Mesodermal cell (in vitro differentiated cells): Measurements from ENCODE around the gene GNAO1.

Source experiments
- H3K27ac ChIP-seq: 2 replicates; pipeline ENCODE4 v1.7.0; 2013; ENCODE audit warnings: mild to moderate bottlenecking, low read depth, low read length, moderate library complexity; ENCODE audit not compliant: severe bottlenecking
- H3K36me3 ChIP-seq: 2 replicates; pipeline ENCODE4 v1.7.1; 2013; ENCODE audit warnings: mild to moderate bottlenecking, low read length, moderate library complexity; ENCODE audit not compliant: control insufficient read depth, insufficient read depth
- H3K4me1 ChIP-seq: one replicate; pipeline ENCODE4 v1.7.1; 2013; ENCODE audit warnings: mild to moderate bottlenecking, low read length; ENCODE audit not compliant: insufficient read depth, control insufficient read depth, poor library complexity, severe bottlenecking
- H3K4me3 ChIP-seq: 2 replicates; pipeline ENCODE4 v1.7.0; 2013; ENCODE audit warnings: low read length, control low read depth, mild to moderate bottlenecking; ENCODE audit not compliant: insufficient read depth, poor library complexity, severe bottlenecking; ENCODE audit errors: extremely low read depth
- H3K9me3 ChIP-seq: 2 replicates; pipeline ENCODE4 v1.7.1; 2013; ENCODE audit warnings: mild to moderate bottlenecking, low read length, moderate library complexity; ENCODE audit not compliant: control insufficient read depth
- WGBS, 2 experiments: methylation state at CpG; one replicate each; pipeline ENCODE4 v1.1.5; 2013; ENCODE audit warnings: missing lambda C conversion rate in 2 of 2; ENCODE audit not compliant: insufficient coverage in 2 of 2; 5-methylcytosine and 5-hydroxymethylcytosine counted together

GNAO1 gene

DNA sequence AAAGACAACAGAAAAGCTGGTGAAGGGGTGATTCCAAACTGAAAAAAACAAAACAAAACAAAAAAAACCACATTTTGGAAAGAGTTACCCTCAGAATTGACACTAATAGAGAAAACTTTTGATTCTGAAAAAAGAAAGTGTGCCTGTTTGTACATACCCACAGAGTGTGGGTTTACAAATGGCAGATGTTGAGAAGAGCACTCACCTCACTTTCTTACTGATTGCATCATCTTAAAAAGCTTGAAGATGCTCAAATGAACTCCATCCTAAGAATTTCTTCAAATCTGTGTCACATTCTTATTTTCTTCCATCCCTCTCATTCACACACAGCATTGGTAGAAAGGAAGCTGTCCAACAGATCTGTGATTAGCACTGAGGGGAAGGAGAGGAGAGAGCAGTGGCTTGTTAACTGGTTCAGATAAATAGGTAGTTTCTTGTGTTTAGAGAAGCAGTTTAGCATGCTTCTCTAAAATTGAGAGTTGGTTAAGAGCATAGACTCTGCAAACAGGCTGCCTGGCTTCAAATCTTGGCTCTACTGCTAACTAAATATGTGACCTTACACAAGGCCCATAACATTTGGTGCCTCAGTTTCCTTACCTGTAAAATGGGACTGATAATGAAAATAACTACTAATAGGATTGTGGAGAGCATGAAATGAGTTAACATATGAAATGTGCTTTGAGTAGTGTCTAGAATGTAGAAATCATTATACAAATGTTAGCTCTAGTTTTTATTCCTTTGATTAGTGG lies 6.9 kb downstream of the GNAO1 start:
- H3K4me1 ChIP-seq = peaks cover 2% of the 10 kb centered on the region
- H3K36me3 ChIP-seq = no peaks in the 10 kb centered on the region
- H3K4me3 ChIP-seq = no peak overlapping the region
- no peak overlapping the region for H3K27ac ChIP-seq
- no peaks in the 10 kb centered on the region for H3K9me3 ChIP-seq

DNA sequence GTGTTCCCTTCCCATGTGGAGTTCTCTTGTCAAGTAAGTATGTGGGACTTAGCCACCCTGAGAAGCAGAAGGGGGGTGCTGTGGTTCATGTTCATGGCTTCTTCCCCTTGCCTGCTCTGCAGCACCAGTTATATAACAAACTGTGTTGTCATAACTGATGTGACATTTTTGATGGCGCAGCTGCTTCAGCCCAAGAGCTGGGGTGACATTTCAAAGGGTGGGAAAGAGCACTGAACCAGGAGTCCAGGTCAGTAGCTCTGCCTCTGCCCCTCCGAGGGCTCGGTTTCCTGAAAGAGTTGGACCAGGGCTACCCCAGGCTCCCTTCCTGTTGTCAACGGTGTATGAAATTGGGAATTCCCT lies 7.4 kb downstream of the GNAO1 start:
- Histone ChIP-seq H3K4me3 (no peak overlapping the region), H3K36me3 (no peaks in the 10 kb centered on the region), H3K4me1 (no peaks in the 10 kb centered on the region), H3K9me3 (no peaks in the 10 kb centered on the region), H3K27ac (no peak overlapping the region)
- WGBS, 2 experiments = 64 to 79% methylated on average over 3 of the region's 4 CpGs

DNA sequence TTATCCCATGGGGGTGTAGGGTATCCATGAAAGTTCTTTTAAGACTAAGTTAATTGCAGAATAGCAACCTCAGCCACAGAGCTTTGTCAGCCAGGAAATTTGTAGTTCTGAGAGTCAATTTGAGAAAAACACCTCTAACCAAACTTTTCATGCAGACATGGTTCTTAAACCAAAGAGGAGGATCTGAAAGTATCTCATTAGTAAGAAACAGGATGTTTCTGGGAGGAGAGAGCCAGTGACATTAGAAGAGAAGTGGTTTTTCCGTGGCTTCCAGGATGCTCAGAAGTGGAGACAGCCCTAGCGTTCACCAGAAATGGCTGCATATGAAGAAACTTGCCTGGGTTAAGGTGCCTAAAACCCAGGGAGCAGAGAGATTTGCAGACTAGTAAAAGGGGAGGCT lies 7.9 kb downstream of the GNAO1 start:
- no peaks in the 10 kb centered on the region for H3K4me1 ChIP-seq
- no peak overlapping the region for H3K27ac ChIP-seq
- WGBS, 2 experiments = 89 to 95% methylated on average over 2 of the region's 2 CpGs
- no peaks in the 10 kb centered on the region for H3K9me3 ChIP-seq
- no peak overlapping the region for H3K4me3 ChIP-seq
- no peaks in the 10 kb centered on the region for H3K36me3 ChIP-seq

DNA sequence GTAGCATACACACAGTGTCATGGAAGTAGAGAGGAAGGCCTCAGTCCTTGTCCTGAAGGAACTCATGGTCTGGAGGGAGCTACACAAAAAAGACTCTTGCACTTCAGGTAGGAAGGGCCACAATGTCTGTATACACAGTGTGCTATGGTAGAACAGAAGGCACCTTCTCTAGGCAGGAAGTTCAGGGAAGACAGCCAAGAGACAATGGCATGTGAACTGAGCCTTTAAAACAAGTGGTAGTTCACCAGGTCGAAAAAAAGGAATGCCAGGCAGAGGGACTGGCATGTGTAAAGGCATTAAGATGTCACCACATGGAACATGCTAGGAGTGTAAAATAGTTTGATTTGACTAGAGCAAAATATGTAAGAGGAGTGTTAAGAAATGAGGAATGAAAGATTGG lies 9.7 kb downstream of the GNAO1 start:
- no peak overlapping the region for H3K27ac ChIP-seq
- H3K4me1 ChIP-seq = no peaks in the 10 kb centered on the region
- WGBS, 2 experiments = 92 to 100% methylated on average over 1 of the region's 1 CpG
- no peak overlapping the region for H3K4me3 ChIP-seq
- no peaks in the 10 kb centered on the region for H3K36me3 ChIP-seq
- H3K9me3 ChIP-seq = no peaks in the 10 kb centered on the region

DNA sequence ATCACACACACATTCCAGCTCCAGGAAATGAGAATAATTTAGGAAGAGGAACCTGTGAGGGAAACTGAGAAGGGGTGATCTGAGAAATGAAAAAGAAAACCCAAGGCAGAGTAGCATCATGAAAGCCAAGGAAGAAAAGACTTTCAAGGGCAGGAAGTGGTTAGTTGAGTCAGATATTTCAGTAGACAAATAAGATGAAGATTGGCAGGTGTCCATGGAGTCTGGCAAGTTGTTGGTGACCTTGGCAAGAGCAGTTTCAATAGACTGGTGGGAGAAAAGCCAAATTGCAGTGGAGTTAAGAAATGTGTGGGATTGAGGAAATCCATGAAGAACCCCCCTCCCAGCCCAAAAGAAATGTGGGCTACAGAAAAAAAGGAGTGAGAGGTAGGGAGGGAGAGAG lies 10.7 kb downstream of the GNAO1 start:
- H3K36me3 ChIP-seq = no peaks in the 10 kb centered on the region
- H3K27ac ChIP-seq = no peak overlapping the region
- H3K4me3 ChIP-seq = no peak overlapping the region

DNA sequence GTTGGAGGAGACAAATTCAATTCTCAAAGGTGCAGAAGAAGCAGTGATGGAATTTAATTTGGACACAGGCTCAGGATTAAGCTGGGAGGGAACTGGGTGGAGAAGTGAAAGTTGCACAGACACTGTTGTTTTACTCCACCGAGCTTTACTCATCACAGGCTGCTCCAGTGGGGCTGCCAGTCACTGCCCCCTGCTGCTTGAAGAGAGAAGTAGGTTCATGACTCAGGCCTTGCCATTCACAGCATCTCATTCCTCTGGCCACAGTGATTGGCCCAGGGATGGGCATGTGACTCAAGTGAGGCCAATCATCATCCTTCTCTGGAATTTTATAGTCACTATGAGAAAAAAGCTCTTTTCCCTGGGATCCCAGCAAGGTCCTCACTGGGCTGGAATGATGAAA lies 11.8 kb downstream of the GNAO1 start:
- Histone ChIP-seq H3K36me3 (no peaks in the 10 kb centered on the region), H3K4me1 (no peaks in the 10 kb centered on the region), H3K4me3 (no peak overlapping the region), H3K27ac (no peak overlapping the region), H3K9me3 (no peaks in the 10 kb centered on the region)
- WGBS, 2 experiments = 63% methylated on average over 1 of the region's 1 CpG; no CpG with 5 or more reads in 1 of the 2 experiments

More for the DNA sequence above, 10.7 kb downstream of the GNAO1 start:
- Histone ChIP-seq H3K4me1 (no peaks in the 10 kb centered on the region), H3K9me3 (no peaks in the 10 kb centered on the region)

DNA sequence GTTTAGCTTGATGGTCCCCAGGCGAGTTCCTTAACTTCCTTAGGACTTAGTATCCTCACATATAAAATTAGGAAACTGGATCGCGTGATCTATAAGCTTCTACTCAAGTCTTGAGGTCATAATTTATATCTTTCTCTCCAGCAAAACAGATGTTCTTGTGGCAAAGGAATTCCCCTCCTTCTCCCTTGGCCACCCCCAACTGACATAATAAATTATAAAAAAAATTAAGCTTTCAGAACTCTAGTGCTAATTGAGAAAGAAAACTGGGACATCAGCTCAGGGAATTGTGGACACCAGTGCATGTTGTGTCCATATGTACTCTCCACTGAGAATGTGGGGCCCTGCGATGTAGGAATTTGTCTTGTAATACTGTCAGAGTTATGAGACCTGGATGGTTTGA lies 13.5 kb downstream of the GNAO1 start:
- H3K36me3 ChIP-seq = no peaks in the 10 kb centered on the region
- no peaks in the 10 kb centered on the region for H3K9me3 ChIP-seq
- no peak overlapping the region for H3K27ac ChIP-seq
- H3K4me1 ChIP-seq = no peaks in the 10 kb centered on the region
- no peak overlapping the region for H3K4me3 ChIP-seq
- WGBS, 2 experiments = 86 to 88% methylated on average over 2 to 4 of the region's 4 CpGs

DNA sequence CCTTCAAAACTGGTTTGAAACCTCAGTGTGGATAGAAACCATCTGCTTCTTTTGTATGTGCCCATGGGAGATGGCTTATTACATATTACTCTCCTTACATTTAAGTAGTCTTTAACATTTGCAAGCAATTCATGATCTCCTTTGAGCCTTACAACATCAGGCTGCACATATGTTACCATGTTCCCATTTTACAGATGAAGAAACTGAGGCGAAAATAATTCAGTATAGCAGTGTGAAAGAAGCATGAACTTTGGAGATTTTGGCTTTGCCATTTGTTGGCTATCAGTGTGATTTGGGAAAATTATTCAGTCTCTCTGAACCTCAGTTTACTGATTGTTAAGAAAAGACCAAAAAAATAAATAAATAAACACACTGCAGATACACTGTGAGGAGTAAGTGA lies 15.7 kb downstream of the GNAO1 start:
- no peak overlapping the region for H3K4me3 ChIP-seq
- no CpG with 5 or more reads among the region's 1 CpG for WGBS, 2 experiments
- no peaks in the 10 kb centered on the region for H3K36me3 ChIP-seq
- H3K4me1 ChIP-seq = peaks cover 3% of the 10 kb centered on the region
- no peaks in the 10 kb centered on the region for H3K9me3 ChIP-seq
- no peak overlapping the region for H3K27ac ChIP-seq

DNA sequence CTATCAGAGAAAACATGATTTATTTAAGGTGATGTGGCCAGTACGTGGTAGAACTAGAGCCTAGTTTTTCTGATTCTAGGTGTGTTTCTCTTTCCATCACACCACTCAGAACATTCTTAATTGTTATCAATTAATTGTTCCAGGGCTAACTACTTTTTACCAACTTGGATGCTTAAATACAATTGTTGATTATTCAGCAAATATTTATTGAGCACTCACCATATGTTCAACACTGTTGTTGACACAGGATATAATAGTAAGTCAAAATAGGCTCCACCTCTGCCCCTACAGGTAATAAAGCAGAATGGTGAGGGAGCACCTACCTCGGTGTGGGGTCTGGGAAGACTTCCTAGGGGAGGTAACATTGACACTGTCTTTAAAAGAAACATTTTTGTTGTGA lies 16.1 kb downstream of the GNAO1 start:
- Histone ChIP-seq H3K4me3 (no peak overlapping the region), H3K36me3 (no peaks in the 10 kb centered on the region), H3K4me1 (peaks cover 3% of the 10 kb centered on the region), H3K9me3 (no peaks in the 10 kb centered on the region), H3K27ac (no peak overlapping the region)
- WGBS, 2 experiments = no CpG with 5 or more reads among the region's 2 CpGs

DNA sequence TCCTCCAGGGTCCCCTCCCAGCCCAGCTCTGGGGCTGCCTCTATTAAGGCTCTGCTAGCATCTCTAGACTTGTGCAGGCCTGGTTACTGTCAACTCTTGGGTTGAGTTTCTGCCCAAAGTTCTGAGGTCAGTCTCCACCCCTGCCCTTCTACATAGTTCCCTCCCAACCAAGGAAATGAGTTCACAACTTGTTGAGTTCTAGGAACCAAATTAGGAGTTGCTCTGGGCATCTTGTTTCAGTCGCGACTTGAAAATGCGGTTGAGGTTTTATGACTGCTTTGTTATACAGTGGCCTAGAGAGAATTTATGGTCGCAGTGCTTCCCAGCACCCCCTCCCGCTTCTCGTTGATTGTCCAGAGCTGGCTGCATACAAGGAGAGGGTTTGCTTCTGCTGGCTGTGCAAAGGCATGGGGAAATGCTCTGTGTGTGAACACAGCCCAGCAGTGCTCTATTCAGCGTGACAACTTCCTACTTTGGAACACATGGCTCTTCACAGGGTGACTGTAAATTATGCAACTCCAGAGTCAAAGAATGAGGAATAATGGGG lies 20.2 kb downstream of the GNAO1 start:
- Histone ChIP-seq H3K4me3 (no peak overlapping the region), H3K4me1 (peaks cover 3% of the 10 kb centered on the region), H3K9me3 (no peaks in the 10 kb centered on the region), H3K36me3 (no peaks in the 10 kb centered on the region), H3K27ac (no peak overlapping the region)
- WGBS, 2 experiments = 71 to 80% methylated on average over 6 of the region's 7 CpGs

DNA sequence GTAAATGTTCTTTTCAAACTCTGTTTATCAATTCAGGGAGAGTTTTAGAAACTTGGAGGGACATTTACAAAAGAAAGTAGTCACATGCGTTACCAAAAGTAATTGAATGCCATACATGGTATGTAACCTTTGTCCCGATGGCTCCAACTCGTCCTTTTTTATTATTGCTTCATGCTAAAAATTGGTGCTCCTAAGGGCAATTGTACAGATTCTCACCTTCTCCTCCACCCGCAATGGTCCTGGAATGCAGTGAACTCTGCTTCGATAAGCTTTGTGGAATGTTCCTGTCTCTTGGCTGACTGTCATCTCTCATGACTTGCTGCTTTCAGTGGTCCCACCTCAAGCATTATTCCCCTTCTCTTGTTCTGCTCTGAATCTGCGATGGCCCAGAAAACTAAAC lies 20.9 kb downstream of the GNAO1 start:
- WGBS, 2 experiments = 84 to 93% methylated on average over 5 of the region's 6 CpGs
- H3K36me3 ChIP-seq = no peaks in the 10 kb centered on the region
- no peak overlapping the region for H3K4me3 ChIP-seq
- H3K27ac ChIP-seq = no peak overlapping the region
- peaks cover 3% of the 10 kb centered on the region for H3K4me1 ChIP-seq
- no peaks in the 10 kb centered on the region for H3K9me3 ChIP-seq
